ENCODE data around the gene MAGI2.

MAGI2 gene

GRCh38 chr7:78169992-78170391 is 1283.5 kb downstream of the MAGI2 start:
- Histone ChIP-seq H3K36me3 (ENCODE audit: insufficient read depth, low read length) (no peaks in the 10 kb centered on the region), H3K9me3 (ENCODE audit: insufficient read depth, low read depth, low read length) (no peaks in the 10 kb centered on the region), H3K4me2 (ENCODE audit: low read depth, low read length, poor library complexity, severe bottlenecking) (no peak overlapping the region), H3K4me3 (ENCODE audit: low read length, poor library complexity, severe bottlenecking) (no peak overlapping the region), H3K9ac (ENCODE audit: low read depth, low read length, poor library complexity, severe bottlenecking) (no peak overlapping the region), H3K27me3 (ENCODE audit: insufficient read depth, low read length, poor library complexity, severe bottlenecking) (no peaks in the 10 kb centered on the region), H3K4me1 (ENCODE audit: insufficient read depth, low read length, poor library complexity, severe bottlenecking) (no peaks in the 10 kb centered on the region), H4K20me1 (ENCODE audit: insufficient read depth, low read length, poor library complexity, severe bottlenecking) (no peaks in the 10 kb centered on the region), H3K79me2 (ENCODE audit: insufficient read depth, low read length) (no peaks in the 10 kb centered on the region), H2AFZ (ENCODE audit: low read length) (no peak overlapping the region), H3F3A (ENCODE audit: low read depth) (no peaks in the 10 kb centered on the region), H3K9me2 (replicated peaks; ENCODE audit: low read depth, low read length) (no peaks in the 10 kb centered on the region)
- TF ChIP-seq EZH2phosphoT487 (IDR thresholded peaks at IDR 0.05; ENCODE audit: borderline replicate concordance) (no peak), CTCF (conservative IDR thresholded peaks at IDR 0.05; ENCODE audit: low read length) (no peak)

DNA sequence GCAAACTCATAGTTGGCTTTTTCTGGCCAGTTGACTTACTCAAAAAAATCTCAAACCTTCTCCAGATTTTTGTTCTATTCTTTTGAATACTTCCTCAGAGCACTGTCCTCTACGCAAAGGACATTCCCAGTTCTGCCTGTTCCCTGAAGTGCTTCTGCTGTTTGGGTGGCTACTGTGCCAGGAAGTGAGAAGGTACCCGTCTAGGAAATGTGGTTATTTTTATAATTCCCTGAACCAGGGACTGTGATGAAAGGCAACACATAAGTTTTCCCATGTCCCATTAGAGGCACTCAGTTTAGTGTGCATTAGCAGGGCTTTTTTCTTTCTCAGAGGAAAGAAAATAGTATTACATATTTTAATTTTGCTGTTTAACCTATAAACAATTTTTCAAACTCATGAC is 1284.6 kb downstream of the MAGI2 start:
- H3K9me2 ChIP-seq (replicated peaks; ENCODE audit: low read depth, low read length): no peaks in the 10 kb centered on the region
- no peak for TF ChIP-seq CTCF (conservative IDR thresholded peaks at IDR 0.05; ENCODE audit: low read length)
- TF ChIP-seq EZH2phosphoT487 (IDR thresholded peaks at IDR 0.05; ENCODE audit: borderline replicate concordance): no peak
- H3K9ac ChIP-seq (ENCODE audit: low read depth, low read length, poor library complexity, severe bottlenecking): no peak overlapping the region
- no peak overlapping the region for H2AFZ ChIP-seq (ENCODE audit: low read length)
- H3K27me3 ChIP-seq (ENCODE audit: insufficient read depth, low read length, poor library complexity, severe bottlenecking): no peaks in the 10 kb centered on the region
- no peaks in the 10 kb centered on the region for H3K9me3 ChIP-seq (ENCODE audit: insufficient read depth, low read depth, low read length)
- no peaks in the 10 kb centered on the region for H3K36me3 ChIP-seq (ENCODE audit: insufficient read depth, low read length)
- no peaks in the 10 kb centered on the region for H3K4me1 ChIP-seq (ENCODE audit: insufficient read depth, low read length, poor library complexity, severe bottlenecking)
- H3F3A ChIP-seq (ENCODE audit: low read depth): no peaks in the 10 kb centered on the region
- H3K4me3 ChIP-seq (ENCODE audit: low read length, poor library complexity, severe bottlenecking): no peak overlapping the region
- no peaks in the 10 kb centered on the region for H4K20me1 ChIP-seq (ENCODE audit: insufficient read depth, low read length, poor library complexity, severe bottlenecking)
- no peak overlapping the region for H3K4me2 ChIP-seq (ENCODE audit: low read depth, low read length, poor library complexity, severe bottlenecking)
- no peaks in the 10 kb centered on the region for H3K79me2 ChIP-seq (ENCODE audit: insufficient read depth, low read length)

GRCh38 chr7:78167860-78168259 is 1285.6 kb downstream of the MAGI2 start:
- TF ChIP-seq CTCF (conservative IDR thresholded peaks at IDR 0.05; ENCODE audit: low read length): no peak
- TF ChIP-seq EZH2phosphoT487 (IDR thresholded peaks at IDR 0.05; ENCODE audit: borderline replicate concordance): no peak
- no peak overlapping the region for H3K9ac ChIP-seq (ENCODE audit: low read depth, low read length, poor library complexity, severe bottlenecking)
- no peaks in the 10 kb centered on the region for H3K9me2 ChIP-seq (replicated peaks; ENCODE audit: low read depth, low read length)
- H3K4me3 ChIP-seq (ENCODE audit: low read length, poor library complexity, severe bottlenecking): no peak overlapping the region
- H3K36me3 ChIP-seq (ENCODE audit: insufficient read depth, low read length): no peaks in the 10 kb centered on the region
- H3K27me3 ChIP-seq (ENCODE audit: insufficient read depth, low read length, poor library complexity, severe bottlenecking): no peaks in the 10 kb centered on the region
- no peaks in the 10 kb centered on the region for H3K79me2 ChIP-seq (ENCODE audit: insufficient read depth, low read length)
- H3F3A ChIP-seq (ENCODE audit: low read depth): no peaks in the 10 kb centered on the region
- no peak overlapping the region for H2AFZ ChIP-seq (ENCODE audit: low read length)
- H3K9me3 ChIP-seq (ENCODE audit: insufficient read depth, low read depth, low read length): no peaks in the 10 kb centered on the region
- H3K4me2 ChIP-seq (ENCODE audit: low read depth, low read length, poor library complexity, severe bottlenecking): no peak overlapping the region
- H3K4me1 ChIP-seq (ENCODE audit: insufficient read depth, low read length, poor library complexity, severe bottlenecking): no peaks in the 10 kb centered on the region
- no peaks in the 10 kb centered on the region for H4K20me1 ChIP-seq (ENCODE audit: insufficient read depth, low read length, poor library complexity, severe bottlenecking)

Measured in Loucy (cell line).